Skeletal muscle tissue (tissue), 4 donors: ENCODE measurements around the gene ADAMTSL1. TPM values are rescaled to one million over a fixed set of nuclear protein-coding genes. Genes with fewer than 3 reads are reported as not detected.

Experiments
- H3K27ac ChIP-seq: one replicate; pipeline ENCODE4 v1.7.0; 2013; ENCODE audit warnings: mild to moderate bottlenecking, low read depth, low read length, inconsistent platforms
- H3K27me3 ChIP-seq, 3 donors: one replicate each; pipeline ENCODE4 v1.7.0; 2013; ENCODE audit warnings: low read length in 3 of 3; ENCODE audit not compliant: control insufficient read depth in 3 of 3, insufficient read depth in 3 of 3
- H3K36me3 ChIP-seq, 3 donors: one replicate each; pipeline ENCODE4 v1.7.0; 2013; ENCODE audit warnings: low read length in 3 of 3; ENCODE audit not compliant: control insufficient read depth in 3 of 3, insufficient read depth in 3 of 3
- H3K4me1 ChIP-seq, 3 donors: one replicate each; pipeline ENCODE4 v1.7.0; 2013; ENCODE audit warnings: low read length in 3 of 3, mild to moderate bottlenecking in 3 of 3; ENCODE audit not compliant: control insufficient read depth in 3 of 3, insufficient read depth in 3 of 3
- H3K4me3 ChIP-seq, 3 donors: one replicate each; pipeline ENCODE4 v1.7.0; 2013; ENCODE audit warnings: low read length in 3 of 3
- H3K9ac ChIP-seq, 3 donors: one replicate each; pipeline ENCODE4 v1.7.0; 2013; ENCODE audit warnings: low read length in 3 of 3, mild to moderate bottlenecking in 3 of 3, moderate library complexity in 2 of 3, low read depth in 1 of 3
- H3K9me3 ChIP-seq, 3 donors: one replicate each; pipeline ENCODE4 v1.7.0; 2013; ENCODE audit warnings: low read length in 3 of 3; ENCODE audit not compliant: control insufficient read depth in 3 of 3
- total RNA-seq: library from RNA; depleted of rRNA; stranded (reverse); fragments of >200 nt; gene quantifications from one replicate; pipeline ENCODE4 v1.2.3, GENCODE V29; 2014
- donor health status: Osteomylitis.

Gene ADAMTSL1
- total RNA-seq, 1 donor from 2014 or later, result 18.3 TPM

GRCh38 chr9:18891946-18892670 lies 418.2 kb downstream of the ADAMTSL1 start:
- no peaks in the 10 kb centered on the region for H3K27me3 ChIP-seq
- H3K4me3 ChIP-seq, result no peak overlapping the region
- H3K9ac ChIP-seq, result no peak overlapping the region
- H3K9me3 ChIP-seq, result peaks cover 0 to 13% (median 2%) of the 10 kb centered on the region in 3 donors
- no peaks in the 10 kb centered on the region for H3K36me3 ChIP-seq
- no peaks in the 10 kb centered on the region for H3K4me1 ChIP-seq
- no peak overlapping the region for H3K27ac ChIP-seq

- H3K9me3 ChIP-seq, result peaks cover 0 to 13% (median 2%) of the 10 kb centered on the region in 3 donors
Observed at GRCh38 chr9:18893046-18893445, 419.1 kb downstream of the ADAMTSL1 start.

GRCh38 chr9:18893491-18893890 lies 419.5 kb downstream of the ADAMTSL1 start:
- no peaks in the 10 kb centered on the region for H3K4me1 ChIP-seq
- H3K27ac ChIP-seq, result no peak overlapping the region
- peaks cover 0 to 13% (median 2%) of the 10 kb centered on the region in 3 donors for H3K9me3 ChIP-seq
- H3K36me3 ChIP-seq, result no peaks in the 10 kb centered on the region
- no peak overlapping the region for H3K9ac ChIP-seq
- no peaks in the 10 kb centered on the region for H3K27me3 ChIP-seq
- no peak overlapping the region for H3K4me3 ChIP-seq

More at GRCh38 chr9:18893046-18893445, 419.1 kb downstream of the ADAMTSL1 start:
- Histone ChIP-seq H3K27me3 (no peaks in the 10 kb centered on the region), H3K4me3 (no peak overlapping the region), H3K27ac (no peak overlapping the region), H3K4me1 (no peaks in the 10 kb centered on the region), H3K36me3 (no peaks in the 10 kb centered on the region), H3K9ac (no peak overlapping the region)

GRCh38 chr9:18896004-18896403 lies 422.1 kb downstream of the ADAMTSL1 start:
- Histone ChIP-seq H3K36me3 (no peaks in the 10 kb centered on the region), H3K4me1 (no peaks in the 10 kb centered on the region), H3K9me3 (peaks cover 0 to 13% (median 2%) of the 10 kb centered on the region in 3 donors), H3K9ac (no peak overlapping the region), H3K27me3 (no peaks in the 10 kb centered on the region), H3K27ac (no peak overlapping the region), H3K4me3 (no peak overlapping the region)

- Histone ChIP-seq H3K36me3 (no peaks in the 10 kb centered on the region), H3K9me3 (peaks cover 0 to 13% (median 2%) of the 10 kb centered on the region in 3 donors)
Observed at GRCh38 chr9:18896531-18897179, 422.7 kb downstream of the ADAMTSL1 start.

GRCh38 chr9:18903450-18903849 lies 429.5 kb downstream of the ADAMTSL1 start:
- peaks cover 0 to 3% (median 0%) of the 10 kb centered on the region in 3 donors for H3K27me3 ChIP-seq
- H3K4me3 ChIP-seq, result no peak overlapping the region
- H3K27ac ChIP-seq, result no peak overlapping the region
- no peaks in the 10 kb centered on the region for H3K4me1 ChIP-seq
- no peaks in the 10 kb centered on the region for H3K36me3 ChIP-seq
- no peak overlapping the region for H3K9ac ChIP-seq
- no peaks in the 10 kb centered on the region for H3K9me3 ChIP-seq

More at GRCh38 chr9:18896531-18897179, 422.7 kb downstream of the ADAMTSL1 start:
- Histone ChIP-seq H3K4me1 (no peaks in the 10 kb centered on the region), H3K4me3 (no peak overlapping the region), H3K27me3 (no peaks in the 10 kb centered on the region), H3K27ac (no peak overlapping the region), H3K9ac (no peak overlapping the region)

GRCh38 chr9:18905028-18905882 lies 431.3 kb downstream of the ADAMTSL1 start:
- no peaks in the 10 kb centered on the region for H3K9me3 ChIP-seq
- H3K27ac ChIP-seq, result no peak overlapping the region
- no peak overlapping the region for H3K9ac ChIP-seq
- peaks cover 0 to 6% (median 6%) of the 10 kb centered on the region in 3 donors for H3K27me3 ChIP-seq
- H3K4me1 ChIP-seq, result no peaks in the 10 kb centered on the region
- H3K36me3 ChIP-seq, result no peaks in the 10 kb centered on the region
- H3K4me3 ChIP-seq, result no peak overlapping the region

GRCh38 chr9:18905883-18906629 lies 432.1 kb downstream of the ADAMTSL1 start:
- no peaks in the 10 kb centered on the region for H3K4me1 ChIP-seq

GRCh38 chr9:18906656-18907395 lies 432.9 kb downstream of the ADAMTSL1 start:
- peaks cover 0 to 6% (median 6%) of the 10 kb centered on the region in 3 donors for H3K27me3 ChIP-seq
- H3K4me1 ChIP-seq, result no peaks in the 10 kb centered on the region
- H3K27ac ChIP-seq, result no peak overlapping the region
- H3K9ac ChIP-seq, result no peak overlapping the region
- H3K36me3 ChIP-seq, result no peaks in the 10 kb centered on the region
- no peaks in the 10 kb centered on the region for H3K9me3 ChIP-seq
- H3K4me3 ChIP-seq, result no peak overlapping the region

More at GRCh38 chr9:18905883-18906629, 432.1 kb downstream of the ADAMTSL1 start:
- Histone ChIP-seq H3K4me3 (no peak overlapping the region), H3K27ac (no peak overlapping the region), H3K9me3 (no peaks in the 10 kb centered on the region), H3K36me3 (no peaks in the 10 kb centered on the region), H3K9ac (no peak overlapping the region), H3K27me3 (peaks cover 0 to 6% (median 6%) of the 10 kb centered on the region in 3 donors)
